Fibroblast of lung (primary cell): ENCODE data around the gene CD6. TPM values are rescaled to one million over a fixed set of nuclear protein-coding genes. Genes with fewer than 3 reads are reported as not detected.

Experiments used
- DNase-seq, 2 donors: peaks; one replicate each; pipeline versions ENCODE4 v3.0.0 to v3.0.0-alpha.2; 2010; ENCODE audit warnings: low read depth in 2 of 2
- H2AFZ ChIP-seq: 2 replicates; pipeline ENCODE4 v1.5.1; 2012; ENCODE audit warnings: low read length, control low read depth, inconsistent platforms
- H3K27ac ChIP-seq: 2 replicates; pipeline ENCODE4 v1.5.1; 2011; ENCODE audit warnings: low read length, control low read depth; ENCODE audit not compliant: insufficient read depth
- H3K27me3 ChIP-seq: 2 replicates; pipeline ENCODE4 v1.5.1; 2011; ENCODE audit warnings: mild to moderate bottlenecking, low read length; ENCODE audit not compliant: control insufficient read depth, insufficient read depth
- H3K36me3 ChIP-seq: 2 replicates; pipeline ENCODE4 v1.5.1; 2011; ENCODE audit warnings: low read length; ENCODE audit not compliant: control insufficient read depth, insufficient read depth
- H3K4me1 ChIP-seq: 2 replicates; pipeline ENCODE4 v1.5.1; 2011; ENCODE audit warnings: low read length; ENCODE audit not compliant: control insufficient read depth, insufficient read depth; ENCODE audit errors: extremely low read depth
- H3K4me2 ChIP-seq: 2 replicates; pipeline ENCODE4 v1.5.1; 2011; ENCODE audit warnings: low read length, control low read depth; ENCODE audit not compliant: insufficient read depth; ENCODE audit errors: extremely low read depth
- H3K4me3 ChIP-seq, 4 experiments: fragments of 200-600 bp in 1 of 4; sonication (generic) in 1 of 4; replicated peaks in 1 of 4; 2 replicates each; pipeline ENCODE4 v1.5.1; 2011 to 2016; ENCODE audit warnings: low read length in 4 of 4, low read depth in 3 of 4, mild to moderate bottlenecking in 3 of 4, control low read depth in 2 of 4, inconsistent platforms in 1 of 4, mixed read lengths in 1 of 4; ENCODE audit not compliant: insufficient read depth in 1 of 4; ENCODE audit errors: control extremely low read depth in 1 of 4
- H3K79me2 ChIP-seq: 2 replicates; pipeline ENCODE4 v1.5.1; 2012; ENCODE audit warnings: mild to moderate bottlenecking, low read length, inconsistent platforms; ENCODE audit not compliant: control insufficient read depth, insufficient read depth
- H3K9ac ChIP-seq: 2 replicates; pipeline ENCODE4 v1.5.1; 2011; ENCODE audit warnings: mild to moderate bottlenecking, low read length, control low read depth; ENCODE audit not compliant: insufficient read depth
- H3K9me3 ChIP-seq: 2 replicates; pipeline ENCODE4 v1.5.1; 2012; ENCODE audit warnings: low read depth, low read length; ENCODE audit not compliant: control insufficient read depth, insufficient read depth
- H4K20me1 ChIP-seq: 2 replicates; pipeline ENCODE4 v1.5.1; 2011; ENCODE audit warnings: low read length; ENCODE audit not compliant: control insufficient read depth, insufficient read depth; ENCODE audit errors: extremely low read depth
- CTCF ChIP-seq, 2 donors: IDR thresholded peaks in 1 of 2; conservative IDR thresholded peaks in 1 of 2; 1 replicate in 1 of 2; 2 replicates in 1 of 2; pipeline ENCODE4 v1.5.1; 2011 to 2012; ENCODE audit warnings: low read length in 2 of 2, control low read depth in 1 of 2, inconsistent platforms in 1 of 2, low read depth in 1 of 2, mild to moderate bottlenecking in 1 of 2
- EZH2 ChIP-seq: IDR thresholded peaks from 2 replicates; pipeline ENCODE4 v1.5.1; 2012; ENCODE audit warnings: low read length, control low read depth, mild to moderate bottlenecking; ENCODE audit errors: missing control alignments
- polyA plus RNA-seq, 2 donors: library from polyadenylated mRNA; depleted of rRNA in 1 of 2; stranded (reverse) in 1 of 2; unstranded in 1 of 2; fragments of >200 nt; gene quantifications; 2 replicates each; pipeline ENCODE4 v1.2.1, GENCODE V29; 2011 to 2012; ENCODE audit warnings: missing spikeins in 1 of 2
- total RNA-seq: library from RNA; depleted of rRNA; stranded (reverse); fragments of >200 nt; gene quantifications from 2 replicates; pipeline ENCODE4 v1.2.1, GENCODE V29; 2014

The CD6 gene
- total and polyA plus RNA-seq, 2 donors (not counting 1 experiment from before 2014, with no cell fraction given) = not detected

- Histone ChIP-seq H3K4me1 (no peaks in the 10 kb centered on the region), H3K9ac (no peak overlapping the region), H3K36me3 (no peaks in the 10 kb centered on the region), H3K9me3 (no peaks in the 10 kb centered on the region), H3K27ac (no peak overlapping the region), H3K27me3 (peaks cover 3% of the 10 kb centered on the region), H4K20me1 (peaks cover 1% of the 10 kb centered on the region), H3K4me2 (no peak overlapping the region), H3K4me3 (no peak overlapping the region), H2AFZ (no peak overlapping the region), H3K79me2 (no peaks in the 10 kb centered on the region)
- DNase-seq = no peak
- no peak for TF ChIP-seq CTCF (conservative IDR thresholded peaks at IDR 0.05 in 1 of 2, IDR thresholded peaks at IDR 0.05 in 1 of 2; ENCODE audit: low read depth in 1 of 2, low read length in 2 of 2)
- TF ChIP-seq EZH2 = no peak
Measured at GRCh38 chr11:61049859-61050258, 78.4 kb downstream of the CD6 start.

- Histone ChIP-seq H3K4me2 (no peak overlapping the region), H3K36me3 (no peaks in the 10 kb centered on the region), H3K79me2 (no peaks in the 10 kb centered on the region), H2AFZ (no peak overlapping the region), H3K4me3 (no peak overlapping the region), H3K27me3 (peaks cover 6% of the 10 kb centered on the region), H3K4me1 (no peaks in the 10 kb centered on the region), H3K9ac (no peak overlapping the region), H4K20me1 (no peaks in the 10 kb centered on the region), H3K27ac (no peak overlapping the region), H3K9me3 (no peaks in the 10 kb centered on the region)
- no peak for DNase-seq
- TF ChIP-seq EZH2 = no peak
- TF ChIP-seq CTCF (conservative IDR thresholded peaks at IDR 0.05 in 1 of 2, IDR thresholded peaks at IDR 0.05 in 1 of 2; ENCODE audit: low read depth in 1 of 2, low read length in 2 of 2) = no peak
Measured at GRCh38 chr11:61052182-61052972, 80.9 kb downstream of the CD6 start.

GRCh38 chr11:61053191-61053590 lies 81.7 kb downstream of the CD6 start:
- no peaks in the 10 kb centered on the region for H3K79me2 ChIP-seq
- no peak overlapping the region for H3K4me3 ChIP-seq
- H3K4me2 ChIP-seq = no peak overlapping the region
- no peak overlapping the region for H2AFZ ChIP-seq
- H3K4me1 ChIP-seq = no peaks in the 10 kb centered on the region
- TF ChIP-seq EZH2 (no peak), CTCF (conservative IDR thresholded peaks at IDR 0.05 in 1 of 2, IDR thresholded peaks at IDR 0.05 in 1 of 2; ENCODE audit: low read depth in 1 of 2, low read length in 2 of 2) (no peak)
- H4K20me1 ChIP-seq = no peaks in the 10 kb centered on the region
- H3K9ac ChIP-seq = no peak overlapping the region
- H3K27me3 ChIP-seq = peaks cover 6% of the 10 kb centered on the region
- no peak for DNase-seq
- H3K9me3 ChIP-seq = no peaks in the 10 kb centered on the region
- no peaks in the 10 kb centered on the region for H3K36me3 ChIP-seq
- H3K27ac ChIP-seq = no peak overlapping the region
